HepG2 (cell line): ENCODE measurements around the gene EPS8L1. TPM values are rescaled to one million over a fixed set of nuclear protein-coding genes. Genes with fewer than 3 reads are reported as not detected.

Experiments used
- ARID2 ChIP-seq: sonication (generic); formaldehyde crosslinking; IDR thresholded peaks from 2 replicates; pipeline ENCODE4 v1.8.1; 2022; ENCODE audit warnings: mild to moderate bottlenecking, missing genetic modification reagents, borderline replicate concordance
- CREM ChIP-seq, 2 experiments: sonication (generic) in 1 of 2; formaldehyde crosslinking in 1 of 2; IDR thresholded peaks; 2 replicates each; pipeline versions ENCODE4 v1.4.0 to v1.6.1; 2016 to 2020; ENCODE audit warnings: antibody characterized with exemption in 1 of 2, mild to moderate bottlenecking in 1 of 2, missing genetic modification reagents in 1 of 2
- ELF1 ChIP-seq: sonication (generic); formaldehyde crosslinking; IDR thresholded peaks from 2 replicates; pipeline ENCODE4 v1.4.0; 2020; ENCODE audit warnings: missing genetic modification reagents
- FOSL1 ChIP-seq: sonication (generic); formaldehyde crosslinking; IDR thresholded peaks from 2 replicates; pipeline ENCODE4 v1.9.0; 2021; ENCODE audit warnings: missing genetic modification reagents, borderline replicate concordance
- FOXA3 ChIP-seq: IDR thresholded peaks from 2 replicates; pipeline ENCODE4 v1.6.1; 2016; ENCODE audit warnings: missing genetic modification reagents, missing compliant biosample characterization
- FOXK2 ChIP-seq: fragments of 450-650 bp; IDR thresholded peaks from 2 replicates; pipeline ENCODE4 v1.6.1; 2016
- JUNB ChIP-seq: sonication (generic); formaldehyde crosslinking; IDR thresholded peaks from 2 replicates; pipeline ENCODE4 v1.8.0; 2022; ENCODE audit warnings: missing genetic modification reagents, mild to moderate bottlenecking, borderline replicate concordance
- MBNL3 ChIP-seq: fragments of 250-450 bp; sonication (Bioruptor Pico); conservative IDR thresholded peaks from 2 replicates; pipeline ENCODE4 v1.8.0; 2022; ENCODE audit warnings: mild to moderate bottlenecking, inconsistent platforms
- NCOR1 ChIP-seq: fragments of 200-600 bp; sonication (generic); IDR thresholded peaks from 2 replicates; pipeline ENCODE4 v1.7.0; 2017; ENCODE audit warnings: antibody characterized with exemption, low read length, borderline replicate concordance
- NFKBIZ ChIP-seq: IDR thresholded peaks from 2 replicates; pipeline ENCODE4 v1.6.1; 2018; ENCODE audit warnings: missing genetic modification reagents, missing compliant biosample characterization
- NR2C2 ChIP-seq: sonication (generic); formaldehyde crosslinking; IDR thresholded peaks from 2 replicates; pipeline ENCODE4 v1.4.0; 2020; ENCODE audit warnings: missing genetic modification reagents, mild to moderate bottlenecking, moderate library complexity, borderline replicate concordance
- PLRG1 ChIP-seq: fragments of 450-650 bp; conservative IDR thresholded peaks from 2 replicates; pipeline ENCODE4 v1.6.1; 2016
- POLR2AphosphoS5 ChIP-seq: IDR thresholded peaks from 2 replicates; pipeline ENCODE4 v1.6.1; 2012; ENCODE audit warnings: low read depth, low read length
- SAFB2 ChIP-seq: sonication (generic); formaldehyde crosslinking; IDR thresholded peaks from 2 replicates; pipeline ENCODE4 v1.5.1; 2020; ENCODE audit warnings: missing genetic modification reagents, low read depth, mild to moderate bottlenecking, borderline replicate concordance
- SATB2 ChIP-seq: sonication (generic); formaldehyde crosslinking; IDR thresholded peaks from 2 replicates; pipeline ENCODE4 v1.5.0; 2020; ENCODE audit warnings: missing genetic modification reagents
- SMC3 ChIP-seq: IDR thresholded peaks from 2 replicates; pipeline ENCODE4 v1.6.1; 2011; ENCODE audit warnings: low read length, improper control_type of control experiment
- SP5 ChIP-seq: IDR thresholded peaks from 2 replicates; pipeline ENCODE4 v1.6.1; 2016; ENCODE audit warnings: low read depth, borderline replicate concordance
- YEATS4 ChIP-seq: sonication (generic); formaldehyde crosslinking; IDR thresholded peaks from 2 replicates; pipeline ENCODE4 v1.4.0; 2020; ENCODE audit warnings: missing genetic modification reagents, borderline replicate concordance
- ZBTB42 ChIP-seq: sonication (generic); formaldehyde crosslinking; IDR thresholded peaks from 2 replicates; pipeline ENCODE4 v1.5.0; 2020; ENCODE audit warnings: mild to moderate bottlenecking, missing genetic modification reagents
- ZNF143 ChIP-seq: sonication (generic); formaldehyde crosslinking; IDR thresholded peaks from 2 replicates; pipeline ENCODE4 v1.4.0; 2020; ENCODE audit warnings: missing genetic modification reagents
- ZNF224 ChIP-seq: sonication (generic); formaldehyde crosslinking; IDR thresholded peaks from 2 replicates; pipeline ENCODE4 v1.5.0; 2020; ENCODE audit warnings: mild to moderate bottlenecking, missing genetic modification reagents
- ZNF235 ChIP-seq: sonication (generic); formaldehyde crosslinking; IDR thresholded peaks from 2 replicates; pipeline ENCODE4 v1.8.1; 2023; ENCODE audit warnings: mild to moderate bottlenecking, missing genetic modification reagents, borderline replicate concordance
- ZNF24 ChIP-seq: fragments of 450-650 bp; IDR thresholded peaks from 2 replicates; pipeline ENCODE4 v1.6.1; 2017; ENCODE audit warnings: antibody characterized with exemption, mild to moderate bottlenecking
- ZNF556 ChIP-seq: sonication (generic); formaldehyde crosslinking; IDR thresholded peaks from 2 replicates; pipeline ENCODE4 v1.4.0; 2020; ENCODE audit warnings: mild to moderate bottlenecking, missing genetic modification reagents, borderline replicate concordance
- ZNF607 ChIP-seq: sonication (generic); formaldehyde crosslinking; IDR thresholded peaks from 2 replicates; pipeline ENCODE4 v1.5.1; 2020; ENCODE audit warnings: missing genetic modification reagents, mild to moderate bottlenecking, borderline replicate concordance
- ZNF674 ChIP-seq: sonication (generic); formaldehyde crosslinking; IDR thresholded peaks from 2 replicates; pipeline ENCODE4 v1.5.0; 2020; ENCODE audit warnings: low read depth, mild to moderate bottlenecking, missing genetic modification reagents
- ZNF703 ChIP-seq: sonication (generic); formaldehyde crosslinking; IDR thresholded peaks from 2 replicates; pipeline ENCODE4 v1.5.1; 2020; ENCODE audit warnings: missing genetic modification reagents, mild to moderate bottlenecking, moderate library complexity, borderline replicate concordance
- ZNF746 ChIP-seq: sonication (generic); formaldehyde crosslinking; IDR thresholded peaks from 2 replicates; pipeline ENCODE4 v1.8.0; 2022; ENCODE audit warnings: mild to moderate bottlenecking, missing genetic modification reagents
- ZNF761 ChIP-seq: sonication (generic); formaldehyde crosslinking; conservative IDR thresholded peaks from 2 replicates; pipeline ENCODE4 v1.4.0; 2020; ENCODE audit warnings: mild to moderate bottlenecking, missing genetic modification reagents
- ZNF883 ChIP-seq: sonication (generic); formaldehyde crosslinking; IDR thresholded peaks from 2 replicates; pipeline ENCODE4 v1.5.1; 2020; ENCODE audit warnings: mild to moderate bottlenecking, missing genetic modification reagents; ENCODE audit errors: not compliant biosample characterization
- ZZZ3 ChIP-seq: sonication (generic); formaldehyde crosslinking; IDR thresholded peaks from 2 replicates; pipeline ENCODE4 v1.4.0; 2020; ENCODE audit warnings: missing genetic modification reagents, mild to moderate bottlenecking, borderline replicate concordance
- polyA plus RNA-seq, 8 experiments: library from polyadenylated mRNA; depleted of rRNA in 3 of 8; stranded (reverse) in 7 of 8; unstranded in 1 of 8; fragments of >200 nt; fragmentation: Illumina TruSeq in 4 of 8; extraction: Trizol in 4 of 8; gene quantifications; 2 replicates each; pipeline versions ENCODE4 v1.2.1 to v1.2.3, GENCODE V29; 2011 to 2016; ENCODE audit warnings: low read depth in 4 of 8, missing spikeins in 1 of 8, mixed read lengths in 1 of 8; ENCODE audit not compliant: insufficient read depth in 1 of 8
- total RNA-seq, 5 experiments: library from RNA; depleted of rRNA; stranded (reverse); fragments of >200 nt; fragmentation: Illumina TruSeq; extraction: Trizol; gene quantifications; 2 replicates each; pipeline ENCODE4 v1.2.3, GENCODE V29; 2016; ENCODE audit warnings: low read depth in 1 of 5
- TF ChIP-seq, protein P1 (sequence below): sonication (generic); formaldehyde crosslinking; IDR thresholded peaks from 2 replicates; pipeline ENCODE4 v1.8.1; 2023; ENCODE audit warnings: missing genetic modification reagents, mild to moderate bottlenecking, borderline replicate concordance
- TF ChIP-seq, protein P2 (sequence below): sonication (generic); formaldehyde crosslinking; IDR thresholded peaks from 2 replicates; pipeline ENCODE4 v1.4.0; 2020; ENCODE audit warnings: missing genetic modification reagents

EPS8L1 gene
- total and polyA plus RNA-seq, 2 of the 13 experiments (the other 11 are each of a cell fraction or from before 2014, with no cell fraction given), result 3.0 to 6.3 TPM

DNA sequence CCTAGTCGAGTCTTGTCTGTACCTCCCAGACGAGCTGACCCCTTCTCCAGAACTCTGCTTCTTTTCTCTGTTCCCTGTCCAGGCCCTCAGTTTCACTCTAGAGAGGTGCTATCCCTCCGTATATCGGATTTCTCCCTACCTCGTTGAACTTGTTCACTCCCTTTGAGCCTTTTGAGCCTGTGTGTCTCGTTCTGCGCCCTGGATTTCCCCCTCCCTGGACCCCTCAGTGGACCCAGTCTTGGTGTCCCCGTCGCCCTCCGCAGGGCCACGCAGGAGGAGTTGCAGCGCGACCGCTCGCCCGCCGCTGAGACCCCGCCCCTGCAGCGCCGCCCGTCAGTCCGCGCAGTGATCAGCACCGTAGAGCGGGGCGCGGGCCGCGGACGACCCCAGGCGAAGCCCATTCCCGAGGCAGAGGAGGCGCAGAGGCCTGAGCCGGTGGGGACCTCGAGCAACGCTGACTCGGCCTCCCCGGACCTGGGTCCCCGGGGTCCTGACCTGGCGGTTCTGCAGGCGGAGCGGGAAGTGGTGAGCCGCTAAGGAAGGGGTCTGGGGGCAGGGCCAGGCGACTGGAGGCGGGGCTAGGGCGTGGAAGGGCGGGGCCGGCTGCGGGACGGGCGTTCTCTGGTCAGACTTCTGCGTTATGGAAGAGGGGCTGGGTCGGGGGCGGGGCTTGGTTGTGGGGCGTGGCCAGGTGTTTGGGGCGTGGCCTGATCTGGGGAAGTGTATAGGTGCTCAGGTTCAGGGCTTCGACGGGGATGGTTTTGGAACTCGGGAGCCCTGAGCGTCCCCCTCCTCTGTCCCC is 5.5 kb downstream of the EPS8L1 start (continued):
- no peak for TF ChIP-seq JUNB
- TF ChIP-seq SAFB2 (CRISPR knock-in tag), result 0 out of 2 replicates have a peak, but pooled peaks have one; percentile 36
- no peak for TF ChIP-seq NR2C2 (CRISPR knock-in tag)
- TF ChIP-seq ZNF556 (CRISPR knock-in tag), result 0 out of 2 replicates have a peak, but pooled peaks have one; percentile 26
- TF ChIP-seq ZNF674, result no peak
- TF ChIP-seq, protein P1, sequence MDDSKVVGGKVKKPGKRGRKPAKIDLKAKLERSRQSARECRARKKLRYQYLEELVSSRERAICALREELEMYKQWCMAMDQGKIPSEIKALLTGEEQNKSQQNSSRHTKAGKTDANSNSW (CRISPR knock-in tag), result no peak
- TF ChIP-seq FOXA3 (CRISPR knock-in tag), result no peak
- no peak for TF ChIP-seq NFKBIZ
- no peak for TF ChIP-seq ZNF607
- no peak for TF ChIP-seq NCOR1
- TF ChIP-seq SMC3, result no peak
- TF ChIP-seq CREM (IDR thresholded peaks at IDR 0.05), result no peak
- TF ChIP-seq CREM (CRISPR knock-in tag; IDR thresholded peaks at IDR 0.05), result no peak
- no peak for TF ChIP-seq ZNF24
- TF ChIP-seq ZBTB42 (CRISPR knock-in tag), result no peak
- no peak for TF ChIP-seq ZNF703 (CRISPR knock-in tag)
- 0 out of 2 replicates have a peak, but pooled peaks have one; percentile 21 for TF ChIP-seq YEATS4
- TF ChIP-seq FOSL1 (CRISPR knock-in tag), result no peak
- TF ChIP-seq SATB2 (CRISPR knock-in tag), result no peak
- TF ChIP-seq ZNF761, result no peak
- no peak for TF ChIP-seq ZNF883 (CRISPR knock-in tag)
- TF ChIP-seq PLRG1, result no peak
- TF ChIP-seq ZZZ3 (CRISPR knock-in tag), result no peak
- no peak for TF ChIP-seq MBNL3 (CRISPR knock-in tag)
- TF ChIP-seq ARID2 (CRISPR knock-in tag), result no peak
- TF ChIP-seq ZNF746 (CRISPR knock-in tag), result no peak
- TF ChIP-seq SP5, result no peak
- peak; percentile 48 for TF ChIP-seq POLR2AphosphoS5
- TF ChIP-seq ZNF235, result no peak
- no peak for TF ChIP-seq ZNF143
- TF ChIP-seq ZNF224 (CRISPR knock-in tag), result no peak
- TF ChIP-seq FOXK2, result no peak
- no peak for TF ChIP-seq ELF1 (CRISPR knock-in tag)
- TF ChIP-seq, protein P2, sequence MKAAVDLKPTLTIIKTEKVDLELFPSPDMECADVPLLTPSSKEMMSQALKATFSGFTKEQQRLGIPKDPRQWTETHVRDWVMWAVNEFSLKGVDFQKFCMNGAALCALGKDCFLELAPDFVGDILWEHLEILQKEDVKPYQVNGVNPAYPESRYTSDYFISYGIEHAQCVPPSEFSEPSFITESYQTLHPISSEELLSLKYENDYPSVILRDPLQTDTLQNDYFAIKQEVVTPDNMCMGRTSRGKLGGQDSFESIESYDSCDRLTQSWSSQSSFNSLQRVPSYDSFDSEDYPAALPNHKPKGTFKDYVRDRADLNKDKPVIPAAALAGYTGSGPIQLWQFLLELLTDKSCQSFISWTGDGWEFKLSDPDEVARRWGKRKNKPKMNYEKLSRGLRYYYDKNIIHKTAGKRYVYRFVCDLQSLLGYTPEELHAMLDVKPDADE, result no peak
